NCI-H446 (cell line): ENCODE measurements around the gene SLC39A9.
A peak's percentile ranks its signal among the peaks of the same experiment; 100 is the strongest.

Experiments
- DNase-seq, 2 experiments: peaks; one replicate each; lab custom pipeline; 2025; lab: John Stamatoyannopoulos, UW

Gene SLC39A9

DNA sequence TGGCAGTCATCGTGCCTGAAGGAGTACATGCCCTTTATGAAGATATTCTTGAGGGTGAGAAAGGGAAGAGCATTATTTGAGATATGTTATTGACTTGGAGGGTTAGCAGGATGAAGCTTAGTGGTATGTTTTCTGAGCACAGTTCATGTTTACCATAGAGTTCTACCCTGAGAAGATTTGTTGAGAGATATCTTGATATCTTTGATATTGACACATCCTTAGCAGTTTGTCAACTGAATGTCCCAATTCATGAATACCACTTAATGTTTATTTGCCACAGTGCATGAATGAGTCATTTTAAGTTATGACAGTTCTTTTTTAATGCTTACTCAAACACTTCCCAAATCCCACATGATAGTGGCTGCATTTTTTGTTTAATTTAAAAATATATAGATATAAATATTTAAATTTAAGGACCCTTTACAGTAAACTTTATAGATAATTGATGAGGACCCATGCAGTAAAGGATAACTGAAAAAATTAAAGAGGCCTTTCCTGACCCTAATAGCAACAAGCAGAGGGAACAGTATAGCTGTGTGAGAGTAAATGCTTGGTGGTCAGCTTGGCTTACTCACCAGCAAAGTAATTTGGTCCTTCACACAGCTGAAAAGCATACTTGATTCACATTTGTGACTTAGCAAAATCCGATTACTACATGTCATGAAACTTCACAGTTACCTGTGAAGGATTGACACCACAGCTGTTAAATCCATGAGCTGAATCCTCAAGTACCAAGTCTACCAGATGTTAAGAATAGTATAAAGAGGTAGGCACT lies 25.8 kb downstream of the SLC39A9 start:
- no peak for DNase-seq

DNA sequence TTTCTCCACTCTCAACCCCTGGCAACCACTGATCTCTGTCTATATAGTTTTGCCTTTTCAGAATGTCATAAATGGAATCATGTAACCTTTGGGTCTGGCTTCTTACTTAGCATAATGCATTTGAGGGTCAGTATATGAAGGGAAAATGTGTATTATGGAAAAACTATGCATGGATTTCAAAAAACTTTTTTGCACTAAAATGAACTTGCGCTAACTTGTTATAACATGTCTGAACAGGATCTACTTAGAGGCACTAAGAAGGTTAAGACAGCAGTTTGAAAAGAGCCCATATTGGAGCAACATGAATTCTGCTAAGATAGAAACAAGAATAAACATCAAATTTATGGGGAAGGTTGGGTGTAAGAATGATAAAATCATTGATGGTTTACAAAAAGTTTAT lies 29.1 kb downstream of the SLC39A9 start:
- DNase-seq: no peak

DNA sequence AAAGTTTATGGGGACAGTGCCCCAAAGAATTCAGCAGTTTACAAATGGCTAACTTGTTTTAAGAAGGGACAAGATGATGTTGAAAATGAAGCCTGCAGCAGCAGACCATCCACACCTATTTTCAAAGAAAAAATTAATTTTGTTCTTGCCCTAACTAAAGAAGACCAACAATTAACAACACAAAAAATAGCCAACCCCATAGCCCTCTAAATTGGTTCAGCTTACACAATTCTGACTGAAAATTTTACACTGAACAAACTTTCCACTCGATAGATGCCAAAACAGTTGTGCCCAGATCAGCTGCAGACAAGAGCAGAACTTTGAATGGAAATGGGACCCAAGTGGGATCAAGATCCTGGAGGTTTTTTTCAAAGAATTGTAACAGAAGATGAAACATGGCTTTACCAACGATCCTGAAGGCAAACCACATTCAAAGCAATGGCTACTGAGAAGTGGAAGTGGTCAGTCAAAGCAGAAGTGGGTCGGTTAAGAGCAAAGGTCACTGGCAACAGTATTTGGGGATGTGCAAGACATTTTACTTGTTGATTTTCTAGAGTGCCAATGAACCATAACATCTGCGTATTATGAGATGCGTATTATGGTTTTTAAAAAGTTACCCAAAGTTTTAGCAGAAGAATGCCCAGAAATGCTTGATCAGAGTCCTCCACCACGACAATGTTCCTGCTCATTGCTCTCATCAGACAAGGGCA lies 30.0 kb downstream of the SLC39A9 start:
- DNase-seq: no peak

- DNase-seq: no peak
Measured at GRCh38 chr14:69429643-69430042, 31.2 kb downstream of the SLC39A9 start.

- no peak for DNase-seq
Measured at GRCh38 chr14:69430306-69430939, 31.9 kb downstream of the SLC39A9 start.

GRCh38 chr14:69432364-69432763 lies 33.9 kb downstream of the SLC39A9 start:
- no peak for DNase-seq

GRCh38 chr14:69439521-69440270 lies 41.2 kb downstream of the SLC39A9 start:
- no peak for DNase-seq

GRCh38 chr14:69441948-69442347 lies 43.5 kb downstream of the SLC39A9 start:
- no peak for DNase-seq

GRCh38 chr14:69443296-69443805 lies 44.9 kb downstream of the SLC39A9 start:
- no peak for DNase-seq

DNA sequence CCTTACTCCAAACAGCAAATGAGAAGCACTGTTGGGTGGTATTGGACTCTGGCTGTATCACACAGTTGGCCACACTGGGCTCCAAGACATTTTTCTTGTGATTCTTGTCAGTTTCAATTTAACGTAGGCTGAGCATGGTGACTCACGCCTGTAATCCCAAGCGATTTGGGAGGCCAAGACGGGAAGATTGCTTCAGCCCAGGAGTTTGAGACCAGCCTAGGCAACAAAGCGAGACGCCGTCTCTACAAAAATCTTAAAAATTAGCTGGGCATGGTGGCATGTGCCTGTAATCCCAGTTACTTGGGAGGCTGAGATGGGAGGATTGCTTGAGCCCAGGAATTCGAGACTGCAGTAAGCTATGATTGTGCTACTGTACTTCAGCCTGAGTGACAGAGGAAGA lies 50.7 kb downstream of the SLC39A9 start:
- DNase-seq: no peak

DNA sequence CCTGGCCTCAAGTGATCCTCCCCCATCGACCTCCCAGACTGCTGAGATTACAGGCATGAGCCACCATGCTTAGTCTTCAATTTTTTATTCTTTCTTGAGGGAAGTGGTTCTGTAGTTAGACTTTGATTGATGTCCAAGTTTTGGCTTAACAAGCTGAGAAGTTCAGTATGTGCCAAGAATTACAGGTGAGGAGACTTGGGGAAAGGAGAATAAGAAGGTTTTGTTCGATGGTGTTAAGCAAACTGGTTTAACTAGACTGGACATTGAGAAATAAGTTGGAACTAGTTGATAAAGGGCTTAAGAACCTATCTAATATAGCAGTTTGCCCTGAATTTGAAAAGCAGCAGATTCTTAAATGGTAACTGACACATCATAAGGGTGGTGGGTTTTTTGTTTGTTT lies 53.4 kb downstream of the SLC39A9 start:
- DNase-seq: no peak

- DNase-seq: no peak
Measured at GRCh38 chr14:69458350-69458749, 59.9 kb downstream of the SLC39A9 start.

DNA sequence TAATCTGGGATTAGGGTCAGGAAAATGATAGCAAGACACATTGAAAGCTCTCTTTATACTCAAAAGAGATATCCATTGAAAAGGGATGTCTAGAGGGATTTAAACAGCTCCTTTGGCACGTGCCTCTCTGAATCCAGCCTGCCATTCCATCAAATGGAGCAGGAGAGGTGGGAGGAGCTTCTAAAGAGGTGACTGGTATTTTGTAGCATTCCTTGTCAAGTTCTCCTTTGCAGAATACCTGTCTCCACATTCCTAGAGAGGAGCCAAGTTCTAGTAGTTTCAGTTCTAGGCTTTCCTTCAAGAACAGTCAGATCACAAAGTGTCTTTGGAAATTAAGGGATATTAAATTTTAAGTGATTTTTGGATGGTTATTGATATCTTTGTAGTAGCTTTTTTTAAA lies 60.6 kb downstream of the SLC39A9 start:
- DNase-seq: no peak

DNA sequence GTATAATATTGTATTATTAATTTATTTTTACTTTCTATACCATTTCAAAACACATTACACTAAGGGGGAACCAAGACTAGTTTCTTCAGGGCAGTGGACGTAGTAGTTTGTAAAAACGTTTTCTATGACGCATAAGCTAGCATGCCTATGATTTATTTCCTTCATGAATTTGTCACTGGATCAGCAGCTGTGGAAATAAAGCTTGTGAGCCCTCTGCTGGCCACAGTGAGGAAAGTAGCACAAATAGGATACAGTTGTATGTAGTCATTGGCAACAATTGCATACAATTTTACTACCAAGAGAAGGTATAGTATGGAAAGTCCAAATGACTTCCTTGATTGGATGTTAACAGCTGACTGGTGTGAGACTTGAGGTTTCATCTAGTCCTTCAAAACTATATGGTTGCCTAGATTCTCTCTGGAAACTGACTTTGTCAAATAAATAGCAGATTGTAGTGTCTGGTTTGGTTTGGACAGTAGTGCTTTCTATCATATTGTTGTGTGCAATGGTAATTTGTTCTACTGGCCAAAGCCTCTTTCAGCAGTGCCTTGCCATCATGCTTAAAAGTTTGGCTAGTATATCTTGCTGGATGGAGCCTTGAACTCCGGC lies 61.7 kb downstream of the SLC39A9 start:
- DNase-seq: peak; percentile 78 to 81

DNA sequence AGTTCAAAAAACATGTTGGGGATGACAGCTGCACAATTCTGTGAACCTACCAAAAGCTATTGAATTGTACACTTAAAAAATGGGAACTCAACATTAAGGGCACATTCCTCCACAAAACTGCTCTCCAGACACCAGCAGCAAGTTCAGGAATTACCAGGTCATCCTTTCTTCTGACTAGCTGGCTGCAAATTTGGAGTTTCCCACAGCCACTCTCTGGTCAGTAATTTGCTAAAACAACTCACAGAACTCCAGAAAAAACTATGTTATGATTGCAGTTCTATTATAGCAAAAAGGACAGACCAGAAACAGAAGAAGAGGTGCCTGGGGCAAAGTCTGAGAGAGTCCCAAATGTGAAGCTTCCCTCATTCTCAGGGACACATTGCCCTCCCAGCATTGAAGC lies 65.9 kb downstream of the SLC39A9 start:
- no peak for DNase-seq

- no peak for DNase-seq
Measured at GRCh38 chr14:69464829-69465228, 66.3 kb downstream of the SLC39A9 start.

GRCh38 chr14:69468949-69469348 lies 70.5 kb downstream of the SLC39A9 start:
- DNase-seq: no peak

GRCh38 chr14:69471436-69471835 lies 72.9 kb downstream of the SLC39A9 start:
- no peak for DNase-seq

DNA sequence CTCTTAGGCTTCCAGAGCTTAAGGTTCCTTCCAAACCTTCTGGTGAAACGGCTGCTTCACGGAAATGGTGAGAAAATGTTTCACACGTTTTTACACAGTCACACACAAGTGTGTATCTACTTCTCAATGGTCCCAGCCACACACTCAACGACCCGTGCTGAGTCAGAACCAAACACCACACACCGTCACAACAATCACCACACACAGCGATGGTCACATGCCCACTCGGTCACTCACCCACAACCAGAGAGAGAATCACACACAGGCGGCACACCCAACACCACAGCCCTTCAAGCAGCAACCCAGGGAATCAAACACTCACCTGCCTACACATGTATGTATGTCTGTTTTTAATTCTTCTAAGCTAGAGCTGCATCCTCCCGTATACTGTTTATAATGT lies 73.4 kb downstream of the SLC39A9 start:
- DNase-seq: no peak

DNA sequence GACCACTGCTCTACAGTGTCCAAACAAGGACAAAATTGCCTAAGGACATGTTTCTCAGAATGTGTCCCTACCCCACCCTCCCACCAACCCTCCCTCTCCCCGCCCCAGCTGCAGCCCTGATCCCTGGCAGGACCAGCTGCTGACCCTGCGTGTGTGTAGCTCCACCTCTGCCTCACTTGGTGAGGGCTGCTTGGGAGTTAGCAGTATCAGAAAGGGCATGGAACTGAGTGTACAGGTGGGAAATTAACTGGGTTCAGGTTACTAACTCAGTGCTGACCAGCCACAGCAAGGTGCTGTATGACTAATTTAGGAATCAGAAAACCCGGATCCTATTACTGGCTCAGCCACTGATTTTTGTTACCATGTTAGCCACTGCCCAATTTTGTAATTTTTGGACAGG lies 74.8 kb downstream of the SLC39A9 start:
- no peak for DNase-seq

- no peak for DNase-seq
Measured at GRCh38 chr14:69473946-69474345, 75.5 kb downstream of the SLC39A9 start.
